Esophagus squamous epithelium (tissue), 4 donors: Measurements from ENCODE around the gene CADM1.

Source experiments
- CTCF ChIP-seq, 6 experiments: fragments of 450-650 bp in 4 of 6; fragments of 200-600 bp in 2 of 6; sonication (generic) in 2 of 6; IDR thresholded peaks; one replicate each; pipeline ENCODE4 v1.5.1; 2016 to 2019; ENCODE audit warnings: antibody characterized with exemption in 6 of 6, mild to moderate bottlenecking in 4 of 6, moderate library complexity in 4 of 6
- POLR2A ChIP-seq, 4 donors: fragments of 450-650 bp; IDR thresholded peaks; one replicate each; pipeline ENCODE4 v1.6.1; 2017; ENCODE audit warnings: antibody characterized with exemption in 4 of 4, mild to moderate bottlenecking in 4 of 4, moderate library complexity in 3 of 4

GRCh38 chr11:115244296-115244695 is 259.9 kb downstream of the CADM1 start:
- TF ChIP-seq CTCF (IDR thresholded peaks at IDR 0.05) (no peak), POLR2A (IDR thresholded peaks at IDR 0.05) (no peak)
